Stimulated activated CD4-positive, alpha-beta T cell treated with anti-CD3 and anti-CD28 coated beads, Interleukin-4, amount 100 ng/mL, for 1 hour (primary cell): ENCODE measurements around the gene RBM47.
"Not testable (repeated sequence)": the region's sequence is repeated elsewhere in the genome, so short reads cannot be mapped to it uniquely, and the experiment has no call there.

Experiments
- DNase-seq: peaks from one replicate; pipeline ENCODE4 v3.0.0-alpha.2; 2020

Gene RBM47

DNA sequence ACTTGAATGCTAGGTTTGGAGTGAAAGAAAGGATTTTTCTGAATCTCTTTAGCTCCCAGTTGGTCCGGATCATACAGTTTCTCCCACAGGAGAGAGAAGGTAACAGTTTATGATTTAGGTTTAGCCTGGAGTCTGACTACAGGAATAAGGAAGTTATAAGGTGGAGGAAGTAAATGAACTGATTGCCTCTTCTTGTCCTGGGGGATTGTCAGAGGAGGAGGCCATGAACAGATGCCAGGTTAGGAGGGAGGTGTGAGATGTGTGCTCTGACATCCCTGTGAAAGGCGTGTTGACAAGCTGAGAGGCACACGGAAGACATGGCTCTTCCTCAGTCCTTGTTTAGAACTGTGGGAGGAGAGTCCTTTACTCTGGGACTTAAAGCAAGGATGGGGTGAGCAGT is 230.1 kb downstream of the RBM47 start:
- DNase-seq = no peak

DNA sequence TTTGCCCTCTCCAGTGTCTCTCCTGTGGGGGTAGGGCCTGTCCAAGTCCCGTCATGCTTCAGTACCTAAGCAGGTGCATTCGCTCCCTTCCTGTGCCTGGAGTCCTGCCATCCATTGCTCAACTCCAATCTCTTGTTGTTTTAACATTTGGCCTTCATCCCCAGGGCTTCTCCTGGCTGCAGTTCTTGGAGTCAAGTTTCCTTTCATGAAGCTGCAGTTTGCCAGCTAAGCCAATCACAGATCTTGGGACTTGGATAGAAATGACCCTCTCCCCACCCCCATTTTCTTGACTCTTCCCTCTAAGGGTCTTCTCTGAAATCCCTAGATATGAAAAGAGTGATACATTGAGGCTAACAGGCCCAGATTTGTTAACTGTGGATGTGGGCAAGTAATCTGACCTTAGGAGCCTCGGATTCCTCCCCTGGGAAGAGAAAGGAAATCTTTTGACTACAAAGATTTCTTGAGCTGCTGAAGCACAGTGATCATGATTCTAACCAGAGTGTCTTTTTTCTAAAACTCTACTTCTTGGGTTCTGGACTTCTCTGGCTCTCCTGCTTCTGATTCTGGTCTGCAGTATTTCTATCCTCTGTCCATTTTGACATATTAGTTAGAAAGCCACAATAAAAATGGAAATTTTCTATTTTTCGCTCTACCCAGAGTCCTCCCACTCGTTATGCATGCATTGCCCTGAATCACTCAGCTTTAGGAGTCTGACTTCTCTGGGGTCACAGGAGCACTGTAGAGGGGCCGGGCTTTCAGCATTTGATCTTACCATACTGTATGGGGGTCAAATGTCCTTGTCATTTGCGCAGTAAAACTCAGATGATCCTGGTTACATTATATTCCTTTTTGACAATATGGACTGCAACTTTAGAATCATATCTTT is 233.5 kb downstream of the RBM47 start:
- DNase-seq = no peak

DNA sequence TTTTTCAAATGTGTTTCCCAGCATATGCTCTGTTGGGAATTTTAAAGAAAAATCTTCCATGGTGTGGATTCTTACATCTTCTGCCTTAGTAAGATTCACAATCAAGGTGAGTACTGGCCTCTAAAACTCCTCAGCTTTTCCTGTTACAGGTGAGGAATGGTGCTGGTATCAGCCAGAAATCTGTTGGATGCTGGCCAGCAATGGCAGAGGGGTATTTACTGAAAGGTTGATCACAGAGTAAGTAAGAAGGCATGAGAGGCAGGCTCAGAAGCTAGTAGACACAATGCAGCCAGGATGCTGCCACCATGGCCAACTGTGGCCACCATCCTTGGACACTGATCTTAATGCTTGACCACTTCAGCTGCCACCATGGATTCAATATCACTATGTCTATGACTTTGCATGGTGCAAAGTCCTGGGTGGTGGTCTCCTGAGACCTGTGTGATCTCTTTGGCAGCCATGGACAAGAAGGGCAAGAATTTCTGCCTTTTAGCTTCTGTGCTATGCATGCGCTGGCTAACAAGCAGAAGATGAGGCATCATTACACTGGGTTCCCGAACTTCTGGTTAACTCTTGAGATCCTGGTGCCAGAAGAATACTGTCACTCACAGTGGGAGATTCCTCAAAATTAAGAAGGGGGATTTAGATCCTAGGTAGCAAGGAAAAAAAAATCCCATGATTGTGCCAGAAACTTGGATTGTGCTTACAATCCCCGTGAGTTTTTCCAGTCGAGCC is 234.3 kb downstream of the RBM47 start:
- no peak for DNase-seq

DNA sequence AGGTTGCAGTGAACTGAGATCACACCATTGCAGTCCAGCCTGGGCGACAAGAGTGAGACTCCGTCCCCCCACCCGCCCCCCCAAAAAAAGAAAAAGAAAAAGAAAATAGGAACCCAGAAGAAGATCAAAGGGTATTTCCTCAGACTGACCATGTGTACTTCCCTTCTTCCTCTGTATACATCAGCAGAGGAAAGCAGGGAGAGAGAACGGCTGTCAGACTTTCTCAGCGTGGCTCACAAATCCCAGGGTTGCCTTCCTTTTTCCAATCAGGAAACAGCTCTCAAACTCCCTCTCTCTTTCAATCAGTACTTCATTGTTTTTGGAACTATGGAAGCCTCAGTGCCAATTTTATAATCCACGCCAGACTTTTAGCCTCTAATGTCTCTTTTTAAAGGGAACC is 235.4 kb downstream of the RBM47 start:
- no peak for DNase-seq

DNA sequence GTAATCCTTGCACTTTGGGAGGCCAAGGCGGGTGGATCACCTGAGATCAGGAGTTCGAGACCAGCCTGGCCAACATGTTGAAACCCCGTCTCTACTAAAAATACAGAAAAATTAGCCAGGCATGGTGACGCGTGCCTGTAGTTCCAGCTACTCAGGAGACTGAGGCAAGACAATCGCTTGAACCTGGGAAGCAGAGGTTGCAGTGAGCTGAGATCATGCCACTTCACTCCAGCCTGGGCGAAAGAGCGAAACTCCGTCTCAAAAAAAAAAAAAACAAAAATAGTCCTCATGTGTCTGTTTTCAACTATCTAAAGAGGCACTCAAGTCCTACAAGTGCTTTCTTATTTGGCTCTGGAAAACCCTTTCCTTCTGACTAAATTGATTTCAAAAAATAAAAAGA is 237.4 kb downstream of the RBM47 start:
- DNase-seq = not testable (repeated sequence)

DNA sequence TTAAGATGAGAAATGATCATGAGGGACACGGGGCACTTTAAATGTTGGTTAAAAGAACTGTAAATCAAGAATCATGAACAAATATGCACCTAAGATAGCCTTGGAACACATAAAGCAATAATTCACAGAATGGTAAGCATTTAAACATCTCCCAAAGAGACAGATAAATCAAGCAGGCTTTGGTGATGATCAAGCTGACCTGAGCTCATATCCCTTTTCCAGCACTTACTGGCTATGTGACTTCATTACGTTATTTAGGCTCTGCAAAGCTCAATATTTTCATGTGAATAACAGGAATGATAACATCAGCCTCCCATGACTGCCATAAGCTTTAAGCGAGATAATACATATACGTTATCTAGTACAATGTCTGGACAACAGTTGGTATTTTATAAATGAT is 239.7 kb downstream of the RBM47 start:
- no peak for DNase-seq

DNA sequence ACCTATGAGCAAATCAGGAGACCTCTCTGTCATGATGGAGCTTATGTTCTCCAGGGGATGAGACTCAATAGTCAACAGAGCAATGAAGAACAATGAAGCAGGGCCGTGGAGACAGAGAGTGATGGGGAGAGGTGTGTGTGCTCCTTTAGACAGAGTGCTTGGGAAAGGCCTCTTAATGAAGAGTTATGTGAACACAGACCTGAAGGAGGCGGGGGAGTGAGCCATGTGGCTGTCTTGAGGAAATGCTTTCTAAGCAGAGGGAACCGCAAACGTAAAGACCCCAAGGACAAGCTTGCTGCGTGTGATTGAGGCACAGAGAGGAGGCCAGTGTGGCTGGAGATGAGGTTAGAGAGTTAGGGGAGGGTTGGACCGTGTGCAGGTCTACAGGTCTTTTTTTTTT is 241.4 kb downstream of the RBM47 start:
- no peak for DNase-seq

DNA sequence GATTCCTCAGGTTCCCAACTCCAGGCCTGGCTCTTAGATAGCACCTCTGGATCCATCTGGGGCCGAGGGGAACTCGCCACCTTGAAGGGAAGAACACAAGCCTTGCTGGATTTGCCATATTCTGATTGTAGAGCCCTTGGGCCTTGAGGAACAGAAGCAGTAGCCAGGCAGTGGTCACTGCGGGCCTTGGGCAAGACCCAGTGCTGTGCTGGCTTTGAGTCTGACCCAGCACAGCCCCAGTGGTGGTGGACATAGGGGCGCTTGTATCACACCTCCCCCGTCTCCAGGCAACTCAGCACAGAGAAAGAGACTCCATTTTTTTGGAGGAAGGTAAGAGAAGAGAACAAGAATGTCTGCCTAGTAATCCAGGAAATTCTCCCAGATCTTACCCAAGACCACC is 249.0 kb downstream of the RBM47 start:
- DNase-seq = no peak

DNA sequence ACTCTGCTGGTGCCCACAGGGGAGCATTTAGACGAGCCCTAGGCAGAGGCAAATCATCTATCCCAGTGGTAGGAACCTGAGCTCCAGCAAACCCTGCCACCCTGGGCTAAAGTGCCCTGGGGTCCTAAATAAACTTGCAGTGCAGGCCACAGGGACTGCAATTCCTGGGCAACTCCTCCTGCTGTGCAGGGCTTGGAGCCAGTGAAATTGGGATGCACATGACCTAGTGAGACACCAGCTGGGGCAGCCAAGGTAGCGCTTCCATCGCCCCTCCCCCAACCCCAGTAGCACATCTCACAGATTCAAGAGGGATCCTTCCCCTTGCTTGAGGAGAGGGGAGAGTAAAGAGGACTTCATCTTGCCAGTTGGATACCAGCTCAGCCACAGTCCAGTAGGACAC is 250.4 kb downstream of the RBM47 start:
- no peak for DNase-seq

DNA sequence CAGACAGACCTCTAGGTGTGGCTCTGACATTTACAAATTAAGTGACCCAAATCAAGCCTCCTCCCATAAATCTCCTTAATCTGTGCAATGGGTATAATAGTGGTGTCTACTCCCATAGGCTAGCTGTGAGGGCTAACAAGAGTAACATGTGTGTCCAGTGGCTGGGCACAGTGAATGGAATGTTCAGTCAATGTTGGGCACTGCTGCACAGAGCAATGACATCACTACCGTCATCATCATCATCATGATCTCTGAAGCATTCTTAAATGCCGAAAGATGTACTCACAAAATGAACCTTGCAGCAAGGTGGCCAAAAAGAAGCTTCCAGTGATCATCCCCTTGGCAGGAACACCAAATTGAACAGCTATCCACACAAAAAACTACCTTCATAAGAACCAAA is 251.0 kb downstream of the RBM47 start:
- DNase-seq = no peak

DNA sequence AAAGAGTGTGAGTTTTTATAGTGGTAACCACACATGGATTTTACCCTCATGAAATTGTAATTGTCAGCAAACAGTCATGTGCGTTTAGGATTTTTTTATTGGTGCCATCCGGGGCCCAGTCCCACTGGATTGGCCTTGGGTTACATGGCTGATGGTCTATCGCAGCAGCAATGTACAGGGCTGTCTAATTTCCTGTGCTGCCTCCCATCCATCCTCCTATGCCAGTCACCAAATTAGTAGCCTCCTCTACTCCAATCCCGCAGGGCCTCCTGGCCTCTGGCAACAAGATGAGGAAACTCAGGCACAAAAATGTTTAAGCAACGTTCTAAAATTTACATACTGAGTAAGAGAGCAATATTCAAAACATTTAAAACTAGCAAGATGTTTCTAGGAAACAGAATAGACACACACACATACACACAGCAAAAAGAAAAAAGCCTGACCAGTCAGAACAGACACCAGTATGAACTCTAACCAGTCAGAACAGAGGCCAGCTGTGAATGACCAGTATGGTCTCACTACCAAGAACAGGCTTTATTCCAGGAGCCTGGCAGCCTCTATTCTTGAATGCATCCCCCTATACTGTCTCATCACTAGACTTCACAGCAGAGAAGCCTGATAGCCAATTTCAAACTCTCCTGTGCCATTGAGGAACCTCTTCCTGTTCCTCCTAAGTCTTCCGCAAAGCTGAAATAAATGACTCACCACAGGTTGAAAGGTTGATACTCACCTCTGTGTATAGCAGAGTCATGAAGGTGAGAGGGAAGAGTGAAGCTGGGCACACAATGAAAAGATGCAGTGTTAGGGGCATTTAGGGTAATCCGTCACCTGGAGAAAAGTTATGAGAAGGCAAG is 251.9 kb downstream of the RBM47 start:
- no peak for DNase-seq

DNA sequence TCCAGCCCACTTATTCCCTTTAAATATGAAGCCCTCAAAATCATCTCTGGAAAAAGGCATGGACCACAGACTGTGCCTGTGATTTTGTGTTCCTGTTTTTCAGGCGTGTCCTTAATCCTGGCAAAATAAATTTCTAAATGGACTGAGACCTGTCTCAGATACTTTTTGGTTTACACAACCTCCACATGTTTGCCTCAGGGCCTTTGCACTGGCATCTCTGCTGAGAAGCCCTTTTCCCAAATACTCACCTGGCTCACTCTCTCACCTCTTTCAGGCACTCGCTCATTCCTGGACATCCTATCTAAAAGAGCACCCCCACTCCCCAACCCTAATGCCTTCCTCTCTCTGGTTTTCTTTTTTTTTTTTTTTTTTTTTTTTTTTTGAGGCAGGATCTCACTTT is 254.0 kb downstream of the RBM47 start:
- no peak for DNase-seq

DNA sequence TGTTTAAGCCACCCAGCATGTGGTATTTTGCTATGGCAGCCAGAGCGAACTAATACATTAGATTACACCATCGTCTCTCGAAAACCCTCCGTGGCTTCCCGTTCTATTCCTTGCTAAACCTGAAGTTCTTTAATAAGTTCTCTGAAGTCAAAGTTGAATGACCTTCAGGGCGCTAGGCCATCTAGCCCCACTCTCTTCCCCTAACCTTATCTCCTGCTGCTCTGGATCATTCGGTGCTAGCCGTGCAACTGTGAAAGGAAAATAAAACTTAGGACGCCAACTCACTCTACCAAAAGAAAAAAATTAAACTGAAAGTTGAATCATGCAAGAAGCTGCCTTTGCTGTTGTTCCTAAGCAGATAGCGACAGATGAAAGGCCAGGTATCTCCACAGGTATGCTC is 254.6 kb downstream of the RBM47 start:
- DNase-seq = no peak

DNA sequence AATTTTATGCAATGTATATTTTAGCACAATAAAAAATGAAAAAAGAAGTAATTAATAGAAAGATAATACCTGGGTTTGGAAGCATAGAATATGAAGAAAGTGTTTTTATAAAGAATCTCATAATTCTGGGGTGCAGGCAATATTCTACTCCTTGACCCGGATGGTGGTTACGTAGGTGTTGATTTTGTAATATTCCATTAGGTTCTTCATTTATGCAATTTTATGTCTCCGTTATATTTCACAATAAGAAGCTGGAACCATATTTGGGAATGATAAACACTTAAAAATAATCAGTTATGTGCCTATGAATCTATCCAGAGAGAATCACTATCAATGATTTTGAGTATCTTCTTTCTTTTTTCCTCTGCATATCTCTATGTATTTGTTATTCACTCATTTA is 256.0 kb downstream of the RBM47 start:
- no peak for DNase-seq
